Gastroesophageal sphincter (tissue), 2 donors: ENCODE results near the gene GALNT5.

Experiments
- EP300 ChIP-seq: sonication (generic); formaldehyde crosslinking; IDR thresholded peaks from one replicate; pipeline ENCODE4 v1.6.1; 2017; ENCODE audit warnings: antibody characterized with exemption, mild to moderate bottlenecking
- POLR2A ChIP-seq, 2 donors: fragments of 450-650 bp; IDR thresholded peaks; one replicate each; pipeline ENCODE4 v1.6.1; 2017; ENCODE audit warnings: antibody characterized with exemption in 2 of 2, mild to moderate bottlenecking in 2 of 2, moderate library complexity in 1 of 2
- POLR2AphosphoS5 ChIP-seq: sonication (generic); formaldehyde crosslinking; IDR thresholded peaks from one replicate; pipeline ENCODE4 v1.6.1; 2017; ENCODE audit warnings: antibody characterized with exemption

DNA sequence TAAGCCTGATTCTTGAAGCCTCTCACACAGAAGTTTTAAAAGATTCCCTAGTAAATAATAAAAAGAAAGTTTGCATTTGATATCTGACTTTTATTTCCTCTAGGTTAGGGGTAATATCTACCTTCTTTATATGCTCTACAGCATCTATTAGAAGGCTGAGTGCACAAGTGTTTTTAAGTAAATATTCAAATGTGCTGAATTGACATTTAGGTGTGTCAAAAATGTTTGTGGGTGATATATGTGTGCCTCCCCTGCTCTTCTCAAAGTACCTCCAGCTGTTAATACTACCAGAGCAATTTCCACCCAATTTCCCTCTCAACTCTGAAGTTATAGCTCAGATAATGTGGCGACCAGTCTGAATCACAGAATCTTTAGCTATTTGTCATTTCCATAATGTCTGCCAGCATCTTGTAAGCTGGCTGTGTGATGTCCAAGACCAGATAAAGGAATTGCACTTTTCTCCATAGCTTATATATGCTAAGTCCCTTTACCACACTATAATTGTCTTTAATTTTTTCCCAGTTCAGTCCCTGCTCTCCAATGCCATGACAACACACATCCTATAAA lies 92.5 kb downstream of the GALNT5 start:
- TF ChIP-seq EP300 (no peak), POLR2AphosphoS5 (no peak), POLR2A (IDR thresholded peaks at IDR 0.05) (no peak)
